GM18867 (cell line): ENCODE measurements around the gene GSDMA.
A peak's percentile ranks its signal among the peaks of the same experiment; 100 is the strongest.

Experiments
- ATAC-seq: cut with Tn5 transposase; IDR thresholded peaks from one replicate; pipeline ENCODE4 v1.9.1; 2021; ENCODE audit warnings: mild to moderate bottlenecking, moderate library complexity; ENCODE audit not compliant: unreplicated experiment

The GSDMA gene

GRCh38 chr17:39960524-39961041, 2.2 kb upstream of the GSDMA start:
- no peak for ATAC-seq

- no peak for ATAC-seq
Observed at GRCh38 chr17:39963829-39964228, 1.0 kb downstream of the GSDMA start.

- ATAC-seq, result no peak
Observed at GRCh38 chr17:39965017-39965699, 2.4 kb downstream of the GSDMA start.

- ATAC-seq, result no peak
Observed at GRCh38 chr17:39966771-39967170, 4.0 kb downstream of the GSDMA start.

GRCh38 chr17:39968761-39969160, 6.0 kb downstream of the GSDMA start:
- ATAC-seq, result no peak

GRCh38 chr17:39969375-39969774, 6.6 kb downstream of the GSDMA start:
- ATAC-seq, result no peak

- no peak for ATAC-seq
Observed at GRCh38 chr17:39970157-39970692, 7.4 kb downstream of the GSDMA start.

GRCh38 chr17:39971076-39971603, 8.3 kb downstream of the GSDMA start:
- no peak for ATAC-seq

GRCh38 chr17:39972271-39972670, 9.5 kb downstream of the GSDMA start:
- ATAC-seq, result no peak

- no peak for ATAC-seq
Observed at GRCh38 chr17:39973496-39973895, 10.7 kb downstream of the GSDMA start.

GRCh38 chr17:39974433-39974832, 11.6 kb downstream of the GSDMA start:
- no peak for ATAC-seq

- ATAC-seq, result no peak
Observed at GRCh38 chr17:39975801-39976200, 13.0 kb downstream of the GSDMA start.

GRCh38 chr17:39979016-39979670, 16.3 kb downstream of the GSDMA start:
- no peak for ATAC-seq

GRCh38 chr17:39979893-39980350, 17.1 kb downstream of the GSDMA start:
- ATAC-seq, result peak; percentile 18

GRCh38 chr17:39980351-39981206, 17.8 kb downstream of the GSDMA start, which contains the start of gene PSMD3:
PSMD3 (plus strand) TSS chr17:39980807; CDS start chr17:39980971, 164 bp downstream.
- ATAC-seq, result peak; percentile 90

GRCh38 chr17:39981207-39981741, 18.5 kb downstream of the GSDMA start:
- ATAC-seq, result no peak

GRCh38 chr17:39981766-39982375, 19.1 kb downstream of the GSDMA start:
- no peak for ATAC-seq

GRCh38 chr17:39988206-39988810, 25.5 kb downstream of the GSDMA start:
- ATAC-seq, result no peak

- no peak for ATAC-seq
Observed at GRCh38 chr17:39994448-39994847, 31.6 kb downstream of the GSDMA start.

- no peak for ATAC-seq
Observed at GRCh38 chr17:39995438-39995837, 32.6 kb downstream of the GSDMA start.
